Stomach (tissue), 4 donors: ENCODE data around the gene EXOC4.

ENCODE experiments used
- POLR2A ChIP-seq, 4 donors: fragments of 450-650 bp; IDR thresholded peaks; one replicate each; pipeline ENCODE4 v1.6.1; 2016; ENCODE audit warnings: antibody characterized with exemption in 4 of 4, control low read depth in 2 of 4, mild to moderate bottlenecking in 1 of 4, moderate library complexity in 1 of 4
- TF ChIP-seq, protein P1 (sequence below), 7 experiments: fragments of 450-650 bp in 4 of 7; fragments of 200-600 bp in 3 of 7; sonication (generic) in 3 of 7; IDR thresholded peaks; one replicate each; pipeline ENCODE4 v1.5.1; 2016 to 2019; ENCODE audit warnings: antibody characterized with exemption in 7 of 7, control low read depth in 2 of 7, mild to moderate bottlenecking in 1 of 7

DNA sequence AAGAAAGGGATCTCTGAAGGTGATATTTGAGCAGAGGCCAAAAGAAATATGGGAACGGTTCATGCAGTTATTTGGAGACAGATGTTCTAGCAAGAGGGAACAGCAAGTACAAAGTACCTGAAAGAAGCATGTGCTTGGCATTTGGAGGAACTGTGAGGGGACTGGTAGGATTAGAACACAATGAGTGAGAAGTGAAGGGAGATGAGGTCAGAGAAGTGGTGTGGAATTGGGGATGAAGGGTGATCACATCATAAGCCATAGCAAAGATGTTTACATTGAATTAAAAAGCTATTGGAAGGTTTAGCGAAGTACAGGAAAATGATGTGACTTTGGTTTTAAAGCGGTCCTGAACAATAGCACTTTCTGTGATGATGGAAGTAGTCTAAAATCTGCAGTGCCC is 471.8 kb downstream of the EXOC4 start:
- TF ChIP-seq, protein P1, sequence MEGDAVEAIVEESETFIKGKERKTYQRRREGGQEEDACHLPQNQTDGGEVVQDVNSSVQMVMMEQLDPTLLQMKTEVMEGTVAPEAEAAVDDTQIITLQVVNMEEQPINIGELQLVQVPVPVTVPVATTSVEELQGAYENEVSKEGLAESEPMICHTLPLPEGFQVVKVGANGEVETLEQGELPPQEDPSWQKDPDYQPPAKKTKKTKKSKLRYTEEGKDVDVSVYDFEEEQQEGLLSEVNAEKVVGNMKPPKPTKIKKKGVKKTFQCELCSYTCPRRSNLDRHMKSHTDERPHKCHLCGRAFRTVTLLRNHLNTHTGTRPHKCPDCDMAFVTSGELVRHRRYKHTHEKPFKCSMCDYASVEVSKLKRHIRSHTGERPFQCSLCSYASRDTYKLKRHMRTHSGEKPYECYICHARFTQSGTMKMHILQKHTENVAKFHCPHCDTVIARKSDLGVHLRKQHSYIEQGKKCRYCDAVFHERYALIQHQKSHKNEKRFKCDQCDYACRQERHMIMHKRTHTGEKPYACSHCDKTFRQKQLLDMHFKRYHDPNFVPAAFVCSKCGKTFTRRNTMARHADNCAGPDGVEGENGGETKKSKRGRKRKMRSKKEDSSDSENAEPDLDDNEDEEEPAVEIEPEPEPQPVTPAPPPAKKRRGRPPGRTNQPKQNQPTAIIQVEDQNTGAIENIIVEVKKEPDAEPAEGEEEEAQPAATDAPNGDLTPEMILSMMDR (IDR thresholded peaks at IDR 0.05), result no peak
- TF ChIP-seq POLR2A (IDR thresholded peaks at IDR 0.05), result no peak
